ENCODE data around the gene SAMD14. TPM values are rescaled to one million over a fixed set of nuclear protein-coding genes. Genes with fewer than 3 reads are reported as not detected.

Gene SAMD14
- total RNA-seq, 3 donors from 2014 or later: 0.52 to 2.6 (median 1.2) TPM

DNA sequence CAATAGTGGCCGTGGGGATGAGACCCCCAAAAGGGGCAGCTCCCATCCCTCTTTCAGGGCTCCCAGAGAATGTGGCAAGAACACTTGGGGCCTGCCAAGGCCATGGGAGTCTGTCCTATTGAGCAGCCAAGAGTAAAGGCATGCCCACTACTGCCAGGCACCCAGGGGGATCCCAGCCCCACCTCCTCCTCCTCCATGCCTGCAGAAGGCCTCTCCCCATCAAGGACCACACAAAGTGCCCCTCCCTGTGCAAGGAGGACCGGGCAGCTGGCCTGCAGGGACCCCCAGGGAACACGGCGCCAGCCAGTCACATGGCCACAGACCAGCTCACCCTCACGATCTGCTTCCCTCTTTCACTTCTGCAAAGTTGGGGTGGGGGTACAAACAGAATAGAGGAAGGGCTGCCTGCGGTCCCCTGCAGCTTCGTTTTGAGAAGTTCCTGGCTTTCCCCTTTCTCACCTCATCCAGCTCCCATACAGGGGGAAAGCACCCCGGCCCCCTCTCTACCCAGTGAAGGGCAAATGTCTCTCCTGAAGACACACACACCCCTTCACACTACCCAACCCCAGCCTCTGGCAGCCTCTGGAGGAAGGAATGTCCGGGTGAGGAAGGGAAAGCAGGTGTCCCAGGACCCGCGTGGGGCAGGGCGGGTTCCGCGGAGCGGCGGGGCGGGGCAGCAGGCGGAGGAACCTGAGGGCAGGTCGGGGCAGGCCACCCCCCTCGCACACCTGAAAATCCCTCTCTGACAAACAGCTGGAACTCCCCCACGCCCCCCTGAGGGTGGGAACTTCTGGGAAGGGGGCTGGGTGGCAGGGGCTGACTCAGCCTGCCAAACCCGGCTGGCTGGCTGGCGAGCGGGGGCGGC is 18.5 kb upstream of the SAMD14 start:
- Histone ChIP-seq H3K36me3 (ENCODE audit: low read depth) (no peaks in the 10 kb centered on the region), H3K9me3 (no peaks in the 10 kb centered on the region), H3K4me1 (ENCODE audit: low read depth) (peaks cover 26% of the 10 kb centered on the region), H3K4me3 (peak overlapping the region; percentile 69)
- ATAC-seq (peak; percentile 28), DNase-seq (peak; percentile 71 to 86 (median 86))
- intact Hi-C loops (cut with DNase I, micrococcal nuclease): no loop called here
- TF ChIP-seq, protein P1, sequence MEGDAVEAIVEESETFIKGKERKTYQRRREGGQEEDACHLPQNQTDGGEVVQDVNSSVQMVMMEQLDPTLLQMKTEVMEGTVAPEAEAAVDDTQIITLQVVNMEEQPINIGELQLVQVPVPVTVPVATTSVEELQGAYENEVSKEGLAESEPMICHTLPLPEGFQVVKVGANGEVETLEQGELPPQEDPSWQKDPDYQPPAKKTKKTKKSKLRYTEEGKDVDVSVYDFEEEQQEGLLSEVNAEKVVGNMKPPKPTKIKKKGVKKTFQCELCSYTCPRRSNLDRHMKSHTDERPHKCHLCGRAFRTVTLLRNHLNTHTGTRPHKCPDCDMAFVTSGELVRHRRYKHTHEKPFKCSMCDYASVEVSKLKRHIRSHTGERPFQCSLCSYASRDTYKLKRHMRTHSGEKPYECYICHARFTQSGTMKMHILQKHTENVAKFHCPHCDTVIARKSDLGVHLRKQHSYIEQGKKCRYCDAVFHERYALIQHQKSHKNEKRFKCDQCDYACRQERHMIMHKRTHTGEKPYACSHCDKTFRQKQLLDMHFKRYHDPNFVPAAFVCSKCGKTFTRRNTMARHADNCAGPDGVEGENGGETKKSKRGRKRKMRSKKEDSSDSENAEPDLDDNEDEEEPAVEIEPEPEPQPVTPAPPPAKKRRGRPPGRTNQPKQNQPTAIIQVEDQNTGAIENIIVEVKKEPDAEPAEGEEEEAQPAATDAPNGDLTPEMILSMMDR (IDR thresholded peaks at IDR 0.05): no peak

DNA sequence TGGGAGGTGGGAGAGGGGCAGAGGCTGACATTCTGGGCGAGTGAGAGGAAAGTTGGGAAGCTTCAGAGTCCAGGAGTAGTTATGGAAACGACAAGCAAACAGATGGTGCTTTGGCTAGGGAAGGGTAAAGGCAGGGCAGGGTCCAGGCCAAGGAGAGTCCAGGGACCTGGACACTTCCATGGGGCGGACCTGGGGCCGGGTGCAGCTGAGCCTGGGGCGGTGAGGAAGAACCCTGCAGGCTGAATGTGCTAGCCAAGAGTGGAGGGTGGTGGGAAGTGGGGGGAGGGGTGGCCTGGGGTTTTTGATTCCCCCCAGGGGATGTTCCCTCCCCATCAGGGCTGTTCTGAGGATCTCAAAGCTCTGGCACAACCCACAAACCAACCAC is 17.9 kb upstream of the SAMD14 start:
- Histone ChIP-seq H3K9me3 (no peaks in the 10 kb centered on the region), H3K36me3 (ENCODE audit: low read depth) (no peaks in the 10 kb centered on the region), H3K4me1 (ENCODE audit: low read depth) (peaks cover 26% of the 10 kb centered on the region), H3K4me3 (no peak overlapping the region)
- TF ChIP-seq, protein P1 (IDR thresholded peaks at IDR 0.05): no peak
- DNase-seq (no peak), ATAC-seq (peak; percentile 25)
- intact Hi-C loops (cut with DNase I, micrococcal nuclease): no loop called here

DNA sequence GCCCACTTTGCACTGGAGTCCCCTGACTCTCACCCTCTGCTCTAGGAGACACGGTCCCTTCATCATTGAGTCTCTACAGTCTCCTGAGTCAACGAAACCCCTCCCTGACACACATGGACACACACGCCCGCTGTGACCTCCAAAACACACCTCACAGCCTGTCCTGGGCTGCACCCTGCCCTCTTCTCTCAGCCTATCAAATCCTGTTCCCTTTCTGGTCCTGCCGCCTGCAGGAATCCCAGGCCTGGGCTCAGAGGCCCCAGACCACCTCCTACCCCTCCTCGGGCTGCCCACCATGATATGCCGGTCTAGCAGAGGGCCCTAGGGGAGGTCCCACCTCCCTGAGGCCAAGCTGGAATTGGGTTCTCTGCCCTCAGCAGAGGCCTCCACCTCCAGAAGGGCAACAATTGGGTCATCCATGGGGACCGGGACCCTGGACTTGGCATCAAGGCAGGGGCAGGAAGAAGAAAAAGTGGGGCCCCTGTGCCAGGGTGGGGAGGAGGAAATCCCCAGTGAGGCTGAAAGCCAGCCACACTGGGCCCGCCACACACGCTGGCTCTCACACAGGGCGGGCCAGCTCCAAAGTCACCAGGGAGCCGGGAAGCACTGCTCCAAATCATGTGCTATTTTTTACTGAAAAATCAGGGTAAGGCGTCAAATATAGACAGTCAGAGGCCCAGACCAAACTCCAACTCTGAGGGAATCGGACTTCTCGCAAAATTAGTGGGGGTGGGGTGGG is 17.1 kb upstream of the SAMD14 start:
- peaks cover 26% of the 10 kb centered on the region for H3K4me1 ChIP-seq (ENCODE audit: low read depth)
- ATAC-seq: no peak
- intact Hi-C loops (cut with DNase I, micrococcal nuclease): no loop called here

DNA sequence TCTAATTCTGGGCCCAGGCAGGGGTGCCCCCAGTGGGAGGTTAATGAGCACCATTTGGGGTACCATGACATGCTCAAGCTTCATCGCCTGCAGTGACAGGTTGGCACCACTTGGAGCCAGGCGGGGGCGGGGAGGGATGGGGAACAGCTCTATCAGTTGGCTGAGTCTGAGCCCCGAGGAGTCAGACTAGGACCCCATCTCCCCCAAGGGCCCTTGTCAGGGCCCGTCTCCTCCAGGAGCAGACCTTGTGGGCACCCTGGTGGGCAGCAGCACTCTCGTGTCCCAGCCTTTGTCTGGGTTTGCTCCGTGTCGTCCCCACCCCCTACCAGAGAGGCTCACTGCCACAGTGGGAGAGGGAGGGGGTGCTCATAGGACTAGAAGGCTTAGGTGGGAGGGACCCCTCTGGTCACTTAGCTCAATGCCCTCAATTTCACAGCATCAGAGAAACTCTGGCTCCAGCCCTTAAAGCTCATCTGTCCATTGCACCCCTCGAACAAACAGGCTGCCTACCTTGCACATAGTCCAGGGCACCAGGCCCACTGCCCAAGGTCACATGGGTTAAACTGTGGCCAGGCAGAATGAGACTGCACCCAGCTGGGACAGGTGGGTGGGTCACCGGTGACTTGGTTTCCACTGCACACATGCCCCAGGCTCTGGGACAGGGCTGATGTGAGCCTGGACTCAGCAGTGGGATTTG is 16.4 kb upstream of the SAMD14 start:
- peaks cover 26% of the 10 kb centered on the region for H3K4me1 ChIP-seq (ENCODE audit: low read depth)
- no peak for ATAC-seq
- TF ChIP-seq, protein P1 (IDR thresholded peaks at IDR 0.05): no peak
- H3K9me3 ChIP-seq: no peaks in the 10 kb centered on the region
- no peaks in the 10 kb centered on the region for H3K36me3 ChIP-seq (ENCODE audit: low read depth)
- intact Hi-C loops (cut with DNase I, micrococcal nuclease): no loop called here
- no peak overlapping the region for H3K4me3 ChIP-seq
- DNase-seq: peak in 1 of 3 donors; percentile 61

More for the DNA sequence above, 17.1 kb upstream of the SAMD14 start:
- H3K4me3 ChIP-seq: no peak overlapping the region
- peak in 1 of 3 donors; percentile 53 for DNase-seq
- no peaks in the 10 kb centered on the region for H3K9me3 ChIP-seq
- TF ChIP-seq, protein P1 (IDR thresholded peaks at IDR 0.05): no peak
- H3K36me3 ChIP-seq (ENCODE audit: low read depth): no peaks in the 10 kb centered on the region

DNA sequence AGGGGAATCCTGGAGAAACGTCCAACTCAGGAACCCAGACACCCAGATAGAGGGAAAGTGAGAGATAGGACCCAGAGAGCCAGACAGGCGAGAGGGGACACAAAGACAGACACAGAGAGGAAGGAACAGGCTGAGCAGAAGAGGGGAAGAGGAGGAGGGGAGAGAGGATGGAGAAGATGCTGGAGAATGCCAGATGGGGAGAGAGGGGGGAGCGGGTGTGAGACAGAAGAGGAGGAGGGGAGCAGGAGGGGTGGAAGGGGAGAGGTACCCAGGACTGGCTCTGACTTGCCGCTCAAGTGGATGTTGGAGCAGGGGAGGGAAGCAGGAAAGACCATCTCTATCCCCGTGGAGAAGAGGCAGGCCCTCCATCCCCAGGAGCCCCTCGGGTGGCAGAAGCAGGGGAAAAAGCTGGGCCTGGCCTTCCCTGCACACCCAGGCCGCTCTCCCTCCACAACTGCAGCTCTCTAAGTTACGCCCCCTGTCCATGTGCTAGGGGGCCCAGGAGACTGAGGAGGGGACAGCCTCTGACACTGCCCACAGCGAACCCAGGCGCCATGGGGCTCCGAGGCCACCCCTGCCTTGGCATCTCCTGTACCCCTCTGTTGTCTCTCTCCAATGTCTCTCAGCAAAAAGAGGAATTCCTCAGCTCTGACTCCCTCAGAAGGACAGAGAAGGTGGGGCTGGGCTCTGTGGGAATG is 15.7 kb upstream of the SAMD14 start:
- Histone ChIP-seq H3K36me3 (ENCODE audit: low read depth) (no peaks in the 10 kb centered on the region), H3K4me1 (ENCODE audit: low read depth) (peaks cover 26% of the 10 kb centered on the region), H3K9me3 (no peaks in the 10 kb centered on the region), H3K4me3 (no peak overlapping the region)
- TF ChIP-seq, protein P1 (IDR thresholded peaks at IDR 0.05): no peak
- DNase-seq: no peak
- ATAC-seq: no peak
- intact Hi-C loops (cut with DNase I, micrococcal nuclease): no loop called here
